ENCODE results near the gene MYO1C.

The MYO1C gene

GRCh38 chr17:1482680-1483079, 9.8 kb downstream of the MYO1C start:
- no peak for TF ChIP-seq CTCF (IDR thresholded peaks at IDR 0.05; ENCODE audit: extremely low read depth, missing control alignments)

DNA sequence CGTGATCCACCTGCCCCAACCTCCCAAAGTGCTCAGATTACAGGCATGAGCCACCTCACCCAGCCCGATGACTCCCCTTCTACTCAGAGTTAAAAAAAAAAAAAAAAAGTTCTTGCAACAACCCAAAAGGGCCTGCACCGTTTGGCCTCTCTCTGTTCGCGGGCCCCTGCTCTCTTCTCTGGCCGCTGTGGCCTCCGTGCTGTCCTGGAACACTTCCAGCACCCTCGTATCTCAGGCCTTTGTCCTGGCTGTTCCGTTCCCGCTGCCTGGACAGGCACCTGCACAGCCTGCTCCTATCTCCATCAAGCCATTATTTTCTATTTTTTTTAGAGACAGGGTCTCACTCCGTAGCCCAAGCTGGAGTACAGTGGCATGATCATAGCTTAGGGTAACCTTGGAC, 10.8 kb downstream of the MYO1C start:
- no peak for TF ChIP-seq CTCF (IDR thresholded peaks at IDR 0.05; ENCODE audit: extremely low read depth, missing control alignments)
- DNase-seq (ENCODE audit: low spot score), result no peak

More at GRCh38 chr17:1482680-1483079, 9.8 kb downstream of the MYO1C start:
- DNase-seq (ENCODE audit: low spot score), result no peak

GRCh38 chr17:1480747-1481465, 11.6 kb downstream of the MYO1C start:
- no peak for DNase-seq (ENCODE audit: low spot score)
- no peak for TF ChIP-seq CTCF (IDR thresholded peaks at IDR 0.05; ENCODE audit: extremely low read depth, missing control alignments)

DNA sequence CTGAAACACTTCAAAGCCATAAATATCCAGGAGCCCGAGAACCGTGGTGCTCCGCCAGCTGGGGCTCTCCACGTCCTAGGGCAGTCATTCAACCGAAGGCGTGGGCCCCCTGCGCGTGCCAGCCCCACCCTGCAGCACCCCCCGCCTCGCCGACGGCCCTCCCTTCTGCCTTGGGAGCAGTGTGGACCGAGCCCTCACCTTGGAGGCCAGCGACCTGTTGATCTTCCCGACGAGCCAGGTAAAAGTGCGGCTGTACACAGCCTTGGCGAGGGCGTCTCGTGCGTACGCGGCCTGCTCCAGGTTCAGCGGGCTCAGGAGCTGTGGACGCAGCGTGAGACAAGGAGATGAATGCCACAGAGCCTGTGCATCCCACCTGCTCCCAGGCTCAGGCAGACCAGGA, 14.1 kb downstream of the MYO1C start:
- no peak for DNase-seq (ENCODE audit: low spot score)
- TF ChIP-seq CTCF (IDR thresholded peaks at IDR 0.05; ENCODE audit: extremely low read depth, missing control alignments), result no peak

DNA sequence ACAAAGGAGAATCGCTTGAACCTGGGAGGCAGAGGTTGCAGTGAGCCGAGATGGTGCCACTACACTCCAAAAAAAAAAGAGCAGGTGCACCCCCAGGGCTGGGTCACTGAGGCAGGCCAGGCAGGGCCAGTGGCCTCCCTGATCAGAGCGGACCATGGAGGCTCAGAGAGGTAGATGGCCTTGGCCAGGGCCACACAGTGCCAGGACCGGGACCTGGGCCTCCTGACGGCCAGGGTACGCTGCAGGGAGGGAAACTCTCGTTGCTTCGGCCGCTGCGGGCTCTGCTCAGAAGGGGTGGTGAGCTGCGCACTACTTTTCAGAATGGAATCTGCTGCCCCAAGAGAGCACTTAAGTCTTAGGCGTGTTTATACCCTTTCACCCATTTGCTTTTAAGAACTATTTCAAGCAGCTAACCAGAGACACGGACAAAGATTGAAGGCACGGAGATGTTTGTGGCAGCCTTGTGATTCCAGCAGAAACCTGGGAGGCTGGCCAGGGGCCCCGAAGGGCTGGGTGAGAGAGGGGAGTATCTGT, 17.1 kb downstream of the MYO1C start:
- no peak for DNase-seq (ENCODE audit: low spot score)
- TF ChIP-seq CTCF (IDR thresholded peaks at IDR 0.05; ENCODE audit: extremely low read depth, missing control alignments), result no peak

DNA sequence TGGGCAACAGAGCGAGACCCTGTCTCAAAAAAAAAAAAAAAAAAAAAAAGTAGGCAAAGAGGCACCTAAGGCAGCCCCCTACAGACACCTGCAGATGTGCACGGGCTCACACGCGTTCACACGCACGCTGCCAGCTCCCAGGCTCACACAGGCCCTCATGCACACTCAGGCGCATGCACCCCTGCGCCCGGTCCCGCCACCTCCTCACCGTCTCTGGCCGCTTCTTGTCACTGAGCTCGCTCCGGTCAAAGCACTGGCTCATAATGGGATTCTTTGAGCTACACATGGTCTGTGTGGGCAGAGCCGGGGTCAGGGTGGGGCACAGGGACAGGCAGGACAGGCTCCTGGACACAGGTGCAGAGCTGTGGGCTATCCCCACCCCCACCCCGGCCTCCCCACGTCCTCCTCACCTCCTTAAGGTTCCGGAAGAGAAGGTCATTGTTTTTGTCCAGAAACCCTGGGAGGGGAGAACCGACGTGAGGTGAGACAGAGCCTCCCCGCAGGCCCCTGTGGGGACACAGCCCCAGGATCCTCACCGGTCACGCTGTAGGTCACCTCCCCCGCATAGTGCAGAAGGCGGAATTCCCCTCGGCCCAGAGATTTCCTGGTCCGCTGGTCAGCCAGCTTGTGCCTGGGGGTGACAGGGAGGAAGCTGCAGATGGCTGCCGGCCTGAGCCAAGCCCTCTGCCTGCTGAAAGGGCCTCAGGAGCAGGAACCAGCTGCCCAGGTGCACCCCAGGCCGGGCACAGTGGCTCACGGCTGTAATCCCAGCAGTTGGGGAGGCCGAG, 17.9 kb downstream of the MYO1C start:
- TF ChIP-seq CTCF (IDR thresholded peaks at IDR 0.05; ENCODE audit: extremely low read depth, missing control alignments), result no peak
- peak; percentile 92 for DNase-seq (ENCODE audit: low spot score)

DNA sequence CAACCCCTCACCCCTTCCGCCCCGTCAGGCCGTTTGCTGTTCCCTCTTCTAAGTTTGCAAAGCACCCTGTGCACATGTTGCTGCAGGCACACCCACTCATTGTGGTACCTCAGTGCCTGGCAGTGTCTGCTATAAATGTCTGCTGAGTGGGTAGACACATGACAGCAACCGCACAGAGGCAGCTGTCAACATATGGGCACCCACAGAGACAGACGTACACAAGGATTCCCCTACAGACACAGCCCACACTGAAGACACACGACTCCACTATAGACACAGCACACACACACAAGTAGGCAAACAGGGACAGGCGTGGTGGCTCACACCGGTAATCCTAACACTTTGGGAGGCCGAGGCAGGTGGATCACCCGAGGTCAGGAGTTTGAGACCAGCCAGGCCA, 18.6 kb downstream of the MYO1C start:
- TF ChIP-seq CTCF (IDR thresholded peaks at IDR 0.05; ENCODE audit: extremely low read depth, missing control alignments), result no peak
- peak; percentile 63 for DNase-seq (ENCODE audit: low spot score)

All from GM20000 (cell line).